Measurements from ENCODE around the gene CTIF. TPM values are rescaled to one million over a fixed set of nuclear protein-coding genes. Genes with fewer than 3 reads are reported as not detected.

The CTIF gene
- total RNA-seq, 1 experiment from 2014 or later: 13.6 TPM

- no peaks in the 10 kb centered on the region for H3K27me3 ChIP-seq
- H3K9me3 ChIP-seq (replicated peaks): no peaks in the 10 kb centered on the region
- peak; percentile 72 to 75 for DNase-seq
- H3K4me1 ChIP-seq: peaks cover 16% of the 10 kb centered on the region
- H3K36me3 ChIP-seq: no peaks in the 10 kb centered on the region
- H3K4me3 ChIP-seq: peak overlapping the region; percentile 76
- peak overlapping the region; percentile 81 for H3K27ac ChIP-seq
These were observed 2.4 kb downstream of the CTIF start for GRCh38 chr18:48541026-48541746.

- Histone ChIP-seq H3K9me3 (replicated peaks) (no peaks in the 10 kb centered on the region), H3K36me3 (no peaks in the 10 kb centered on the region), H3K27ac (no peak overlapping the region; the same call in 1 of the 2 replicates), H3K27me3 (no peaks in the 10 kb centered on the region), H3K4me3 (peak overlapping the region; percentile 76), H3K4me1 (peaks cover 22% of the 10 kb centered on the region)
- DNase-seq: no peak
These were observed 3.0 kb downstream of the CTIF start for GRCh38 chr18:48541747-48542400.

GRCh38 chr18:48542513-48543181 is 3.8 kb downstream of the CTIF start:
- no peak for DNase-seq
- no peaks in the 10 kb centered on the region for H3K36me3 ChIP-seq
- no peak overlapping the region for H3K4me3 ChIP-seq
- H3K27ac ChIP-seq: no peak overlapping the region
- H3K4me1 ChIP-seq: peaks cover 30% of the 10 kb centered on the region
- H3K9me3 ChIP-seq (replicated peaks): no peaks in the 10 kb centered on the region
- H3K27me3 ChIP-seq: no peaks in the 10 kb centered on the region

GRCh38 chr18:48543228-48543627 is 4.4 kb downstream of the CTIF start:
- no peaks in the 10 kb centered on the region for H3K27me3 ChIP-seq
- H3K36me3 ChIP-seq: no peaks in the 10 kb centered on the region
- peaks cover 36% of the 10 kb centered on the region for H3K4me1 ChIP-seq
- no peaks in the 10 kb centered on the region for H3K9me3 ChIP-seq (replicated peaks)
- no peak overlapping the region for H3K4me3 ChIP-seq
- no peak overlapping the region for H3K27ac ChIP-seq
- DNase-seq: no peak

GRCh38 chr18:48544116-48544515 is 5.3 kb downstream of the CTIF start:
- no peak for DNase-seq
- Histone ChIP-seq H3K4me3 (no peak overlapping the region), H3K27ac (no peak overlapping the region), H3K4me1 (peaks cover 45% of the 10 kb centered on the region), H3K9me3 (replicated peaks) (no peaks in the 10 kb centered on the region), H3K36me3 (no peaks in the 10 kb centered on the region), H3K27me3 (no peaks in the 10 kb centered on the region)

- no peak for DNase-seq
- no peak overlapping the region for H3K27ac ChIP-seq
- H3K27me3 ChIP-seq: no peaks in the 10 kb centered on the region
- no peaks in the 10 kb centered on the region for H3K36me3 ChIP-seq
- no peaks in the 10 kb centered on the region for H3K9me3 ChIP-seq (replicated peaks)
- H3K4me3 ChIP-seq: no peak overlapping the region
- H3K4me1 ChIP-seq: peaks cover 46% of the 10 kb centered on the region
These were observed 6.0 kb downstream of the CTIF start for GRCh38 chr18:48544661-48545415.

GRCh38 chr18:48545757-48546321 is 7.0 kb downstream of the CTIF start:
- H3K4me1 ChIP-seq: peaks cover 46% of the 10 kb centered on the region
- H3K36me3 ChIP-seq: no peaks in the 10 kb centered on the region
- no peak overlapping the region for H3K27ac ChIP-seq
- no peaks in the 10 kb centered on the region for H3K9me3 ChIP-seq (replicated peaks)
- no peak overlapping the region for H3K4me3 ChIP-seq
- H3K27me3 ChIP-seq: no peaks in the 10 kb centered on the region
- DNase-seq: peak; percentile 30 to 37

- Histone ChIP-seq H3K4me3 (no peak overlapping the region), H3K9me3 (replicated peaks) (no peaks in the 10 kb centered on the region), H3K4me1 (peaks cover 46% of the 10 kb centered on the region), H3K36me3 (no peaks in the 10 kb centered on the region), H3K27ac (no peak overlapping the region), H3K27me3 (no peaks in the 10 kb centered on the region)
- no peak for DNase-seq
These were observed 7.6 kb downstream of the CTIF start for GRCh38 chr18:48546396-48546795.

- H3K36me3 ChIP-seq: no peaks in the 10 kb centered on the region
- DNase-seq: peak in 1 of 2 experiments; percentile 33
- H3K9me3 ChIP-seq (replicated peaks): no peaks in the 10 kb centered on the region
- no peaks in the 10 kb centered on the region for H3K27me3 ChIP-seq
- no peak overlapping the region for H3K4me3 ChIP-seq
- peak overlapping the region; percentile 22; the same call in 1 of the 2 replicates for H3K27ac ChIP-seq
- peaks cover 46% of the 10 kb centered on the region for H3K4me1 ChIP-seq
These were observed 8.7 kb downstream of the CTIF start for GRCh38 chr18:48547531-48547981.

- H3K4me3 ChIP-seq: no peak overlapping the region
- H3K4me1 ChIP-seq: peaks cover 43% of the 10 kb centered on the region
- H3K27me3 ChIP-seq: no peaks in the 10 kb centered on the region
- DNase-seq: peak; percentile 50 to 60
- peak overlapping the region; percentile 22; the same call in 1 of the 2 replicates for H3K27ac ChIP-seq
- no peaks in the 10 kb centered on the region for H3K9me3 ChIP-seq (replicated peaks)
- no peaks in the 10 kb centered on the region for H3K36me3 ChIP-seq
These were observed 9.4 kb downstream of the CTIF start for GRCh38 chr18:48548011-48548771.

GRCh38 chr18:48548921-48549320 is 10.1 kb downstream of the CTIF start:
- no peak for DNase-seq
- Histone ChIP-seq H3K36me3 (no peaks in the 10 kb centered on the region), H3K9me3 (replicated peaks) (no peaks in the 10 kb centered on the region), H3K27me3 (no peaks in the 10 kb centered on the region), H3K27ac (no peak overlapping the region), H3K4me3 (no peak overlapping the region), H3K4me1 (peaks cover 39% of the 10 kb centered on the region)

- H3K4me3 ChIP-seq: no peak overlapping the region
- no peaks in the 10 kb centered on the region for H3K36me3 ChIP-seq
- no peaks in the 10 kb centered on the region for H3K9me3 ChIP-seq (replicated peaks)
- no peak overlapping the region for H3K27ac ChIP-seq
- no peaks in the 10 kb centered on the region for H3K27me3 ChIP-seq
- H3K4me1 ChIP-seq: peaks cover 39% of the 10 kb centered on the region
- no peak for DNase-seq
These were observed 11.4 kb downstream of the CTIF start for GRCh38 chr18:48550101-48550729.

- Histone ChIP-seq H3K4me1 (peaks cover 31% of the 10 kb centered on the region), H3K36me3 (no peaks in the 10 kb centered on the region), H3K4me3 (no peak overlapping the region), H3K27me3 (no peaks in the 10 kb centered on the region), H3K27ac (no peak overlapping the region), H3K9me3 (replicated peaks) (no peaks in the 10 kb centered on the region)
- DNase-seq: no peak
These were observed 12.3 kb downstream of the CTIF start for GRCh38 chr18:48551100-48551499.

All from SJCRH30 (cell line).